ENCODE data around the gene HECW1. TPM values are rescaled to one million over a fixed set of nuclear protein-coding genes. Genes with fewer than 3 reads are reported as not detected.

The HECW1 gene
- polyA plus RNA-seq, 2 of the 4 experiments (the other 2 are of a cell fraction) = 11.3 TPM

DNA sequence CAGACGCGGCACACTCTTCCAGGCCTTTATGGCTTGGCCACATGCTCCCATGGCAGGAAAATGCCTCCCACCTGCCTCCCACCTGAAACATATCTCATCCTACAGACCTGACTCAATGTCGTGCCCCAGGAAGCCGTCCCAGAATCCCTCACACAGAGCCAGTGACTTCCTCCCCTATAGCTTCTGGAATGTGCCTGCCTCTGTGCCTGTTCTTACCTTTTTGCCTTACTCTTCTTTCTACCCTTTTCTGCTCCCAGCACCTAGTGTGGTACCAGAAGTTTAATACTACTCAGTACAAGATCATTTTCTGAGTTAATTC is 346.5 kb downstream of the HECW1 start:
- ChIA-PET POLR2A (no interaction called here), CTCF (interaction anchor here (0.7 to 3.1 kb wide), 2 partner anchors 213 to 518 kb away, joined by 3 to 10 read pairs; no protein-coding TSS in a partner anchor)
- H3K4me1 ChIP-seq = no peaks in the 10 kb centered on the region
- 91% methylated on average over 4 of the region's 4 CpGs for WGBS (ENCODE audit: missing lambda C conversion rate)
- FAIRE-seq (no peak), ATAC-seq (no peak), DNase-seq (ENCODE audit: low read depth in 1 of 2, low spot score in 1 of 2) (no peak)
- H3K4me3 ChIP-seq = no peak overlapping the region
- H3K4me2 ChIP-seq = no peak overlapping the region
- no peaks in the 10 kb centered on the region for H3K9me3 ChIP-seq
- TF ChIP-seq BHLHE40 (IDR thresholded peaks at IDR 0.05; ENCODE audit: low read depth, low read length) = no peak
- no peak for TF ChIP-seq ZNF302 (CRISPR knock-in tag; IDR thresholded peaks at IDR 0.05)
- TF ChIP-seq SMC3 (IDR thresholded peaks at IDR 0.05) = no peak
- TF ChIP-seq, protein P1, sequence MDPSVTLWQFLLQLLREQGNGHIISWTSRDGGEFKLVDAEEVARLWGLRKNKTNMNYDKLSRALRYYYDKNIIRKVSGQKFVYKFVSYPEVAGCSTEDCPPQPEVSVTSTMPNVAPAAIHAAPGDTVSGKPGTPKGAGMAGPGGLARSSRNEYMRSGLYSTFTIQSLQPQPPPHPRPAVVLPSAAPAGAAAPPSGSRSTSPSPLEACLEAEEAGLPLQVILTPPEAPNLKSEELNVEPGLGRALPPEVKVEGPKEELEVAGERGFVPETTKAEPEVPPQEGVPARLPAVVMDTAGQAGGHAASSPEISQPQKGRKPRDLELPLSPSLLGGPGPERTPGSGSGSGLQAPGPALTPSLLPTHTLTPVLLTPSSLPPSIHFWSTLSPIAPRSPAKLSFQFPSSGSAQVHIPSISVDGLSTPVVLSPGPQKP (IDR thresholded peaks at IDR 0.05; ENCODE audit: low read depth, low read length) = no peak
- no peak for TF ChIP-seq MYC (IDR thresholded peaks at IDR 0.05; ENCODE audit: borderline replicate concordance, low read length)
- no peak for TF ChIP-seq HOXB13 (CRISPR knock-in tag; IDR thresholded peaks at IDR 0.05; ENCODE audit: low read depth)
- no peak for TF ChIP-seq ESRRA (IDR thresholded peaks at IDR 0.05; ENCODE audit: borderline replicate concordance, low read length)
- TF ChIP-seq, protein P2, sequence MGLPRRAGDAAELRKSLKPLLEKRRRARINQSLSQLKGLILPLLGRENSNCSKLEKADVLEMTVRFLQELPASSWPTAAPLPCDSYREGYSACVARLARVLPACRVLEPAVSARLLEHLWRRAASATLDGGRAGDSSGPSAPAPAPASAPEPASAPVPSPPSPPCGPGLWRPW (IDR thresholded peaks at IDR 0.05) = no peak
- no peak for TF ChIP-seq HOXB5 (CRISPR knock-in tag; IDR thresholded peaks at IDR 0.05)
- no peak for TF ChIP-seq JUNB (IDR thresholded peaks at IDR 0.05)
- TF ChIP-seq RCOR1 (IDR thresholded peaks at IDR 0.05; ENCODE audit: low read depth, low read length) = no peak
- TF ChIP-seq FOXS1 (CRISPR knock-in tag; IDR thresholded peaks at IDR 0.05) = no peak
- no peak for TF ChIP-seq CEBPB (IDR thresholded peaks at IDR 0.05)
- TF ChIP-seq RFX5 (IDR thresholded peaks at IDR 0.05) = no peak
- TF ChIP-seq ZC3H11A (IDR thresholded peaks at IDR 0.05) = no peak
- no peak for TF ChIP-seq POLR2A (IDR thresholded peaks at IDR 0.05; ENCODE audit: low read length)
- no peak overlapping the region for H3K27ac ChIP-seq

DNA sequence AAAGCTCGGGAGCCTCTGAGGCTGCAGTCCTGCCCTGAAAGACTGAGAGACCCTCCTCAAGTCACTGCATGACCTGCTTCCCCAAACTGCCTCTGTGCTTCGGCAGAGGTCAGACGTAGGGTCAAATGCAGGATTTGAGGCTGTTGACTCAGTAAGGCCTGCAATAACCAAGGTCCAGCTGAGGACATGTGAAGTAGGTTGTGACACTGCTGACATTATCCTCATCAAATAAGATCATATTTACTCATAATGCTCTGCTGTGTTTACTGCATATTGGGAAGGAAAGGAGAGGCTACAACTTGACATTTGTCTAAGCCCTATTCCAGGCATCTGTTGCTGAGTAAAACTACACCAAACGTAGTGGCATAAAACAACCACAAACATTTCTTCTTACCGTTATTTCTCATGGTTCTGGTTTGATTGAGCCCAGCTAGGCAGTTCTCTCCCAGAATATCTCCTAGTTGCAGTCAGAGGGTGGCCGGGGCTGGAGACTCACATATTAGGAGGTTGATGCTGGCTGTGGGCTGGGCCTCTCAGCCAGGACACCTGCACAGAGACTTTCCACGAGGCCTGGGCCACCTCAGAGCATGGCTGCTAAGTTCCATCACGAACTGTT is 348.4 kb downstream of the HECW1 start:
- Histone ChIP-seq H3K27ac (no peak overlapping the region), H3K4me1 (no peaks in the 10 kb centered on the region), H3K9me3 (no peaks in the 10 kb centered on the region), H3K4me3 (no peak overlapping the region), H3K4me2 (no peak overlapping the region)
- TF ChIP-seq ZFP36 (IDR thresholded peaks at IDR 0.05; ENCODE audit: borderline replicate concordance, partially characterized antibody) (no peak), FOSB (CRISPR knock-in tag; IDR thresholded peaks at IDR 0.05) (no peak), ESRRA (IDR thresholded peaks at IDR 0.05; ENCODE audit: borderline replicate concordance, low read length) (no peak), EP300 (IDR thresholded peaks at IDR 0.05) (no peak), RFX5 (IDR thresholded peaks at IDR 0.05) (no peak)
- TF ChIP-seq, protein P3, sequence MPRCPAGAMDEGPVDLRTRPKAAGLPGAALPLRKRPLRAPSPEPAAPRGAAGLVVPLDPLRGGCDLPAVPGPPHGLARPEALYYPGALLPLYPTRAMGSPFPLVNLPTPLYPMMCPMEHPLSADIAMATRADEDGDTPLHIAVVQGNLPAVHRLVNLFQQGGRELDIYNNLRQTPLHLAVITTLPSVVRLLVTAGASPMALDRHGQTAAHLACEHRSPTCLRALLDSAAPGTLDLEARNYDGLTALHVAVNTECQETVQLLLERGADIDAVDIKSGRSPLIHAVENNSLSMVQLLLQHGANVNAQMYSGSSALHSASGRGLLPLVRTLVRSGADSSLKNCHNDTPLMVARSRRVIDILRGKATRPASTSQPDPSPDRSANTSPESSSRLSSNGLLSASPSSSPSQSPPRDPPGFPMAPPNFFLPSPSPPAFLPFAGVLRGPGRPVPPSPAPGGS (IDR thresholded peaks at IDR 0.05) = no peak
- TF ChIP-seq, protein P4, sequence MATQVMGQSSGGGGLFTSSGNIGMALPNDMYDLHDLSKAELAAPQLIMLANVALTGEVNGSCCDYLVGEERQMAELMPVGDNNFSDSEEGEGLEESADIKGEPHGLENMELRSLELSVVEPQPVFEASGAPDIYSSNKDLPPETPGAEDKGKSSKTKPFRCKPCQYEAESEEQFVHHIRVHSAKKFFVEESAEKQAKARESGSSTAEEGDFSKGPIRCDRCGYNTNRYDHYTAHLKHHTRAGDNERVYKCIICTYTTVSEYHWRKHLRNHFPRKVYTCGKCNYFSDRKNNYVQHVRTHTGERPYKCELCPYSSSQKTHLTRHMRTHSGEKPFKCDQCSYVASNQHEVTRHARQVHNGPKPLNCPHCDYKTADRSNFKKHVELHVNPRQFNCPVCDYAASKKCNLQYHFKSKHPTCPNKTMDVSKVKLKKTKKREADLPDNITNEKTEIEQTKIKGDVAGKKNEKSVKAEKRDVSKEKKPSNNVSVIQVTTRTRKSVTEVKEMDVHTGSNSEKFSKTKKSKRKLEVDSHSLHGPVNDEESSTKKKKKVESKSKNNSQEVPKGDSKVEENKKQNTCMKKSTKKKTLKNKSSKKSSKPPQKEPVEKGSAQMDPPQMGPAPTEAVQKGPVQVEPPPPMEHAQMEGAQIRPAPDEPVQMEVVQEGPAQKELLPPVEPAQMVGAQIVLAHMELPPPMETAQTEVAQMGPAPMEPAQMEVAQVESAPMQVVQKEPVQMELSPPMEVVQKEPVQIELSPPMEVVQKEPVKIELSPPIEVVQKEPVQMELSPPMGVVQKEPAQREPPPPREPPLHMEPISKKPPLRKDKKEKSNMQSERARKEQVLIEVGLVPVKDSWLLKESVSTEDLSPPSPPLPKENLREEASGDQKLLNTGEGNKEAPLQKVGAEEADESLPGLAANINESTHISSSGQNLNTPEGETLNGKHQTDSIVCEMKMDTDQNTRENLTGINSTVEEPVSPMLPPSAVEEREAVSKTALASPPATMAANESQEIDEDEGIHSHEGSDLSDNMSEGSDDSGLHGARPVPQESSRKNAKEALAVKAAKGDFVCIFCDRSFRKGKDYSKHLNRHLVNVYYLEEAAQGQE (IDR thresholded peaks at IDR 0.05) = no peak
- ATAC-seq (no peak), DNase-seq (ENCODE audit: low read depth in 1 of 2, low spot score in 1 of 2) (no peak), FAIRE-seq (no peak)
- 73% methylated on average over 8 of the region's 8 CpGs for WGBS (ENCODE audit: missing lambda C conversion rate)
- POLR2A ChIA-PET = no interaction called here
- CTCF ChIA-PET = interaction anchor here (1.0 to 3.1 kb wide), 3 partner anchors 25 to 519 kb away, joined by 3 to 10 read pairs (median 3); partner anchors contain the start of gene STK17A
